HAP-1 (cell line): ENCODE data around the gene CNP.
"Not testable (repeated sequence)": the region's sequence is repeated elsewhere in the genome, so short reads cannot be mapped to it uniquely, and the experiment has no call there.

ENCODE experiments used
- DNase-seq, 2 experiments: peaks; one replicate each; pipeline ENCODE4 v3.0.0-alpha.2; 2016 to 2020; ENCODE audit warnings: low spot score in 2 of 2
- H3K27me3 ChIP-seq: fragments of 250-450 bp; sonication (Bioruptor Pico); 2 replicates; pipeline ENCODE4 v1.5.1; 2020; ENCODE audit warnings: low read depth, mild to moderate bottlenecking, moderate library complexity
- H3K36me3 ChIP-seq: fragments of 250-450 bp; sonication (Bioruptor Pico); replicated peaks from 2 replicates; pipeline ENCODE4 v1.5.1; 2020; ENCODE audit warnings: mild to moderate bottlenecking
- H3K4me1 ChIP-seq: fragments of 250-450 bp; sonication (Bioruptor Pico); 2 replicates; pipeline ENCODE4 v1.5.1; 2020; ENCODE audit warnings: mild to moderate bottlenecking
- H3K4me3 ChIP-seq: fragments of 250-450 bp; sonication (Bioruptor Pico); 2 replicates; pipeline ENCODE4 v1.5.1; 2020; ENCODE audit warnings: mild to moderate bottlenecking, moderate library complexity
- H3K9me3 ChIP-seq: fragments of 250-450 bp; sonication (Bioruptor Pico); 2 replicates; pipeline ENCODE4 v1.5.1; 2020; ENCODE audit warnings: mild to moderate bottlenecking, moderate library complexity
- in situ Hi-C: fragments of 300-500 bp; cut with MboI; formaldehyde crosslinking; loops from 3 replicates; pipeline ENCODE4 v1.14.3; 2020; ENCODE audit warnings: low sequenced_read_pairs, inconsistent platforms, mixed read lengths

The CNP gene

GRCh38 chr17:41966463-41967140, at the start of gene CNP:
CNP (plus strand) TSS chr17:41966795; CDS start chr17:41966885, 90 bp downstream.
- Histone ChIP-seq H3K9me3 (no peaks in the 10 kb centered on the region), H3K4me1 (peaks cover 3% of the 10 kb centered on the region), H3K36me3 (peaks cover 34% of the 10 kb centered on the region), H3K4me3 (peak within 1 kb of the TSS; percentile 78), H3K27me3 (no peaks in the 10 kb centered on the region)
- in situ Hi-C loops: no loop called here
- peak; percentile 76 to 93 for DNase-seq

DNA sequence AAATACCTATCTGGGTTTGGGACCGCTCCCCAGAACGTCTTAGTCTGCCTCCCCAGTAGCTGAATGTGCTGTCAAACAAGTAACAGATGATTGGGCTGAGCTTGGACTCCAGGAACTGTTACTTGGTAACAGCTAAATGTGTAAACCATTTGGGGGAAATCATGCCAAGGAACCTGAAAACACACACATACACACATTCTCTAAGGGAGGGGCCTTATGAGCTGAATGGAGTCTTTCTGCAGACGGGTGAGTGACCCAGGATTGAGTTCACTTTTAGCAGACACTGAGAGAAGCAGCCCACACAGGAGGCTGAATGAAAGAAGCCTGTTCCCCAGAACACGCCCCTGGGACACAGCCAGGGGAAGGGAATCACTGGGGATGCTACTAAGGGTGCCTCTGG, 49.4 kb upstream of the CNP start:
- H3K27me3 ChIP-seq: no peaks in the 10 kb centered on the region
- H3K4me3 ChIP-seq: peak overlapping the region; percentile 96
- H3K4me1 ChIP-seq: peaks cover 17% of the 10 kb centered on the region
- in situ Hi-C loops: no loop called here
- H3K9me3 ChIP-seq: no peaks in the 10 kb centered on the region
- H3K36me3 ChIP-seq: peaks cover 26% of the 10 kb centered on the region
- peak in 1 of 2 experiments; percentile 28 for DNase-seq

- no peaks in the 10 kb centered on the region for H3K27me3 ChIP-seq
- H3K9me3 ChIP-seq: no peaks in the 10 kb centered on the region
- in situ Hi-C loops: no loop called here
- peaks cover 17% of the 10 kb centered on the region for H3K4me1 ChIP-seq
- DNase-seq: peak; percentile 20 to 77
- H3K4me3 ChIP-seq: peak overlapping the region; percentile 96
- H3K36me3 ChIP-seq: peaks cover 20% of the 10 kb centered on the region
Observed at GRCh38 chr17:41917679-41918313, 48.8 kb upstream of the CNP start.

- H3K4me1 ChIP-seq: peaks cover 17% of the 10 kb centered on the region
- peak within 1 kb of the TSS; percentile 96 for H3K4me3 ChIP-seq
- H3K36me3 ChIP-seq: peaks cover 13% of the 10 kb centered on the region
- in situ Hi-C loops: no loop called here
- DNase-seq: peak; percentile 96 to 99
- no peaks in the 10 kb centered on the region for H3K27me3 ChIP-seq
- H3K9me3 ChIP-seq: no peaks in the 10 kb centered on the region
Observed at GRCh38 chr17:41918314-41919164, 48.1 kb upstream of the CNP start, which contains the start of gene ACLY. ACLY (minus strand) TSS chr17:41918951; CDS start chr17:41913873, 5,078 bp downstream.

DNA sequence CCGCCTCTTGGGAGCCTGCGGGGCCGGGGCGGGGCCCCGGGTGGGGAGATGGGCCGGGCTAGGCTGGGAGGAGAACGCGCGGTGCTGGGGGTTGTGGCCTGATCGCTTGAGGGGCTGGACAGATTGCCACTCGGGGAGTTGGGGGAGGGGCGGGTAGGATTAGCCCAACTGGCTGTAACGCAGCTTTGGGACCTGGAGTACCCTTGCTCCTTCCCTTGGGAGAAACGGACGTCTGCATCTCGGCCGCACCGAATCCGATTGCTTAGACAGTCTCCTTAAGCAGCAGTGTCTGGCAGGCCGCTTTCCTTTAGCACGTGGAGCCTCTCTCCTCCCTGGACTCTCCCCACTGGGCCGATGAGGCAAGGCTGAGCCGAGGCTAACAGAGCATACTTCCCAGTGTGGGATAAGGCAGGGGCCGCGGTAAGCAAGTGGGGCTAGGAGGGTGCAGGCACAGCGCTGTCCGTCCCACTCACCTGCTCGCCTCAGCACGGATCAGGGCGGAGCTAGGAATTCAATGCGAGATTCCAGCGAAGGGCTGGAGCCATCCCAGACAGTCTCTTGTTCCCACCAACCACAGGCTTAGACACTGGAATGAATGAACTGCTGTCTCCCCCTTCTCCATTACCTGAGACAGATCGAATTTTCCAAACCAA, 47.3 kb upstream of the CNP start:
- no peaks in the 10 kb centered on the region for H3K9me3 ChIP-seq
- no peaks in the 10 kb centered on the region for H3K27me3 ChIP-seq
- DNase-seq: peak in 1 of 2 experiments; percentile 81
- H3K4me3 ChIP-seq: peak overlapping the region; percentile 96
- H3K4me1 ChIP-seq: peaks cover 17% of the 10 kb centered on the region
- in situ Hi-C loops: no loop called here
- peaks cover 5% of the 10 kb centered on the region for H3K36me3 ChIP-seq

GRCh38 chr17:41919840-41920579, 46.6 kb upstream of the CNP start:
- no peak for DNase-seq

DNA sequence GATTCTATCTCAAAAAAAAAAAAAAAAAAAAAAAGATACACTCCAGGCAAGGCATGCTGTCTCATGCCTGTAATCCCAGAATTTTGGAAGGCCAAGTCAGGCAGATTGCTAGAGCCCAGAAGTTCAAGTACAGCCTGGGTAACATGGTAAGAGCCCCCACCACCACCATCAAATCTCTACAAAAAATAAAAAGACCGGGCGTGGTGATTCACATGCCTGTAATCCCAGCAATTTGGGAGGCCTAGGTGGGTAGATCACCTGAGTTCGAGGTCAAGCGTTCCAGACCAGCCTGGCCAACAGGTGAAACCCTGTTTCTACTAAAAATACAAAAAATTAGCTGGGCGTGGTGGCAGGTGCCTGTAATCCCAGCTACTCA, 46.0 kb upstream of the CNP start:
- Histone ChIP-seq H3K36me3 (peaks cover 3% of the 10 kb centered on the region; the same call in 1 of the 2 replicates), H3K9me3 (no peaks in the 10 kb centered on the region), H3K4me1 (peaks cover 17% of the 10 kb centered on the region), H3K27me3 (no peaks in the 10 kb centered on the region), H3K4me3 (no peak overlapping the region)
- no peak for DNase-seq
- in situ Hi-C loops: no loop called here

More at GRCh38 chr17:41919840-41920579, 46.6 kb upstream of the CNP start:
- Histone ChIP-seq H3K9me3 (no peaks in the 10 kb centered on the region), H3K27me3 (no peaks in the 10 kb centered on the region), H3K36me3 (peaks cover 3% of the 10 kb centered on the region; the same call in 1 of the 2 replicates), H3K4me1 (peaks cover 17% of the 10 kb centered on the region), H3K4me3 (peak overlapping the region; percentile 96)
- in situ Hi-C loops: no loop called here

DNA sequence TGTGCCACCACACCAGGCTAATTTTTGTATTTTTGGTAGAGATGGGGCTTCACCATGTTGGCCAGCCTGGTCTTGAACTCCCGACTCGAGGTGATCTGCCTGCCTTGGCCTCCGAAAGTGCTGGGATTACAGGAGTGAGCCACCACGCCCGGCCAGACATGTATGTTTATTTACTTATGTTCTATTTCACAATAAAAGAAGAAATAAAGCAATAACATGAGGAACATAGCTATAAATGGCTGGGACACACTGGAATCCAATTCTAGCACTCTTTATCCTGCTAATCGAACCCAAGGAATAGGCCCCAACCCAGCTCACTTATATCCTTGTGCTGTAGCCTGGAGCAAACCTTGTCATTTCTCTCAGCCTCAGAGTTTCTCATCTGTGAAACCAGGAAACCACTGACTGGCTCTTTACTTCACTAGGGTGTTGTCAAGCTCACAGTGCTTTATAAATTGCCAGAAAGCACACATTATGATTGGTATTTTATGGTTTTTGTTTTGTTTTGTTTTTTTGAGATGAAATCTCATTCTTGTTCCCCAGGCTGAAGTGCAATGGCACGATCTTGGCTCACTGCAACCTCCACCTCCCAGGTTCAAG, 40.5 kb upstream of the CNP start:
- Histone ChIP-seq H3K9me3 (no peaks in the 10 kb centered on the region), H3K4me3 (no peak overlapping the region), H3K4me1 (peaks cover 5% of the 10 kb centered on the region; the same call in 1 of the 2 replicates), H3K36me3 (no peaks in the 10 kb centered on the region), H3K27me3 (no peaks in the 10 kb centered on the region)
- DNase-seq: no peak
- in situ Hi-C loops: no loop called here

DNA sequence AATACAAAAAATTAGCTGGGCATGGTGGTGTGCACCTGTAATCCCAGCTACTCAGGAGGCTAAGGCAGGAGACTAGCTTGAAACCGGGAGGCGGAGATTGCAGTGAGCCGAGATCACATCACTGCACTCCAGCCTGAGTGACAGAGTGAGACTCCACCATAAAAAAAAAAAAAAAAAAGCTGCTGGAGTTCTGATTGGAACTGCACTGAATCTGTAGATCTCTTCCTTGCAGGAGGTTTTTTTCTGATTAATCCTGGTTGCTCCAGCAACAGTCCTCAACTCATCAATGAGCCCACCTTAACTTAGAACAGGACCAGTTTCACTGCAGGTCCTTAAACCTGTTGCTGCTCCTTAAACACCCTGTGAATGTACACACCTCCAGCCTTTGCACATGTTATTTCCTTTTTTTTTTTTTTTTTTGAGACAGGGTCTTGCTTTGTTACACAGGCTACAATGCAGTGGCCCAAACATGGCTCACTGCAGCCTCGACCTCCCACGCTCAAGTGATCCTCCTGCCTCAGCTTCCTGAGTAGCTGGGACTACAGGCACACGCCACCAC, 37.8 kb upstream of the CNP start:
- H3K9me3 ChIP-seq: no peaks in the 10 kb centered on the region
- no peaks in the 10 kb centered on the region for H3K36me3 ChIP-seq
- no peak for DNase-seq
- H3K27me3 ChIP-seq: no peaks in the 10 kb centered on the region
- H3K4me1 ChIP-seq: peaks cover 5% of the 10 kb centered on the region; the same call in 1 of the 2 replicates
- in situ Hi-C loops: no loop called here
- H3K4me3 ChIP-seq: no peak overlapping the region

DNA sequence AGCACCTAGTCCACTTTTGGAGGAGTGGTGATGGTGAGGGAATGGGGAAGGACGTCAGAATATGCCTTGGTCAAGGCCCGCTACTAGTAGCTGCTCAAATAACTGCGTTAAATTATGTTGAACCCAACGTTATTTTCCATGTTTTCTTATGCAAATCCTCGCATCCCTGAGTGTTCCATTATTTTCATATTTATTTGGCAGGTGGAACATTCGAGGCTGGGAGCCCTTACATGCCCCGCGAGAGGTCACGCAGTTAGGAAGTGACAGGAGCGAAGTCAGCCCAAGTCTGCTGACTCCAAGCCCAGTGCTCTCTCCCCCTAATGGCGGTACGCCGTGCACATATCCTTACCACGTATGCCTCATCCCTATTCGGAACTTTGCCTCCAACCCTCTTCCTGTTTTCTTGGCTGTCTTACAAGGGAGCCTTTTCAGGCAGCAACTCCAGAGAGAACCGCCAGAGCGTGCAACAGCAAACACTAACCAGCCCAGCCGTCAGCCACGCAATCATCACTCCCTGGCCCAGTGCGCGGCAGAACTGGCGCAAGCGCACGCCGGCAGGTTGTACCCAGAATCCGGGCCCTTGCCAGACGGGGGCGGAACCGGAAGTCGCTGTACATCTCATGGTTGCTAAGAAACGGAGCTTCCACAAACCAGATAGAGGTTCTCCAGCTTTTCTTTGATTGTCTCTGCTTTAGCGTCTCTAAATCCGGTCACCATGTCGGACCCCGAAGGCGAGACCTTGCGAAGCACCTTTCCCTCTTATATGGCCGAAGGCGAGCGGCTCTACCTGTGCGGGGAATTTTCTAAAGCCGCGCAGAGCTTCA, 36.4 kb upstream of the CNP start, which contains the start of gene ODAD4:
Gene ODAD4 (plus strand): TSS at position 609 of the 824 bp plus-strand sequence. CDS start 107 bp downstream, at position 716.
- peak; percentile 92 to 97 for DNase-seq
- Histone ChIP-seq H3K4me3 (peak within 1 kb of the TSS; percentile 44), H3K27me3 (no peaks in the 10 kb centered on the region), H3K4me1 (peaks cover 5% of the 10 kb centered on the region; the same call in 1 of the 2 replicates), H3K9me3 (no peaks in the 10 kb centered on the region), H3K36me3 (no peaks in the 10 kb centered on the region)
- in situ Hi-C loops: no loop called here

DNA sequence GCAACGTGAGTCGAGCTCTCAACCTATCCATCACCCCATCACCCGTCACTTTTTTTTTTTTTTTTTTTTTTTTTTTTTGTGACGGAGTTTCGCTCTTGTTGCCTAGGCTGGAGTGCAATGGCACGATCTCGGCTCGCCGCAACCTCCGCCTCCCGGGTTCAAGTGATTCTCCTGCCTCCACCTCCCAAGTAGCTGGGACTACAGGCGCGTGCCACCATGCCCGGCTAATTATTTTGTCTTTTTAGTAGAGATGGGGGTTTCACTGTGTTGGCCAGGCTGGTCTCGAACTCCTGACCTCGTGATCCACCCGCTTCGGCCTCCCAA, 35.8 kb upstream of the CNP start:
- in situ Hi-C loops, DNase-seq, H3K36me3 ChIP-seq, H3K4me1 ChIP-seq, H3K9me3 ChIP-seq, H3K27me3 ChIP-seq: not testable (repeated sequence)
- H3K4me3 ChIP-seq: peak overlapping the region; percentile 44

- H3K36me3 ChIP-seq, H3K4me1 ChIP-seq, DNase-seq, H3K4me3 ChIP-seq, H3K9me3 ChIP-seq, in situ Hi-C loops, H3K27me3 ChIP-seq: not testable (repeated sequence)
Observed at GRCh38 chr17:41931715-41932114, 34.9 kb upstream of the CNP start.
